RCC 7860 (cell line): ENCODE data around the gene CDKN2C.
"Not testable (repeated sequence)": the region's sequence is repeated elsewhere in the genome, so short reads cannot be mapped to it uniquely, and the experiment has no call there.

ENCODE experiments used
- DNase-seq: peaks from one replicate; pipeline ENCODE4 v3.0.0-alpha.2; 2015; ENCODE audit warnings: low spot score
- FAIRE-seq: peaks from 2 replicates; lab custom pipeline; 2012; peaks lifted over from hg19 to GRCh38; lab: Jason Lieb, UNC

Gene CDKN2C

DNA sequence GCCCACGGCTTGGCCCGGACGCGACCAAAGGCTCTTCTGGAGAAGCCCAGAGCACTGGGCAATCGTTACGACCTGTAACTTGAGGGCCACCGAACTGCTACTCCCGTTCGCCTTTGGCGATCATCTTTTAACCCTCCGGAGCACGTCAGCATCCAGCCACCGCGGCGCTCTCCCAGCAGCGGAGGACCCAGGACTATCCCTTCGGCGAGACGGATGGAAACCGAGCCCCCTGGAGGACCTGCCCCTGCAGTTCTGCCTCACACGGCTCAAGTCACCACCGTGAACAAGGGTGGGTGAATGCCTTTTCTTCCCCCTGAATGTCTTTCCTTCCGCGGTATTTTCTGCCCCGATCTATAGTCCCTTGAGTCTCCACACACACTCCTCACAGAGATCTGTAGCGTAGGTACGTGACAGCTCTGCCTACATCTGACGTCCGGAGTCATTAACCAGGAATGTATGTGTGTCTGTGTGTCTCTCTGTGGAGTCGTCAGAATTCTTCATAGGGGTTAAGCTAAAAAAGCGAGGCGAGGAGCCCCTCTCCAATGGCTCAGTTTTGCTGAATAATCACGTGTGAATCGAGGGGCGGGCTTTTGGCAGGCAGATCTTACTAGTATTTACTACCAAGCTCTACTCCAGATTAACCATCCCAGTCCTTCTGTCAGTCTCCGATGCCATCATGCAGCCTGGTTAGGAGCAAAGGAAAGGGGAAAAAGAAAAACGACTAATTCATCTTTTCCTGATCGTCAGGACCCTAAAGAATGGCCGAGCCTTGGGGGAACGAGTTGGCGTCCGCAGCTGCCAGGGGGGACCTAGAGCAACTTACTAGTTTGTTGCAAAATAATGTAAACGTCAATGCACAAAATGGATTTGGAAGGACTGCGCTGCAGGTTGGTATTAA lies at the start of gene CDKN2C:
CDKN2C (plus strand) TSS at position 635 of the 898 bp plus-strand sequence; CDS start at position 759, 124 bp downstream.
- DNase-seq: peak; percentile 92
- peak; percentile 68 for FAIRE-seq

DNA sequence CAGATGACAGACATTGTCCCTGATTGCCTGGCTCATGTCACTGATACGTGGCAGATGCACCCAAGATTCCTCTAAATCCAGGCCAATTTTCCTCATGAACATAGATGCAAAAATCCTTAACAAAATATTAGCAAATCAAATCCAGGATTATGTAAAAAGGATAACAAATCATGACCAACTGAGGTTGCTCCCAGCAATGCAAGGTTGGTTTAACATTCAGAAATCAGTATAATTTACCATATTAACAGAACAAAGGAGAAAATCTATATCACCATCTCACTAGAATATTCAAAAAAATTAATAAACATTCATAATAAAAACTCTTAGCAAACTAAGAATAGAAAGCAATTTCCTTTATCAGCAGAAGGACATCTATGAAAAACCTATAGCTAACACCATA lies 49.6 kb upstream of the CDKN2C start:
- FAIRE-seq (no peak), DNase-seq (no peak)

DNA sequence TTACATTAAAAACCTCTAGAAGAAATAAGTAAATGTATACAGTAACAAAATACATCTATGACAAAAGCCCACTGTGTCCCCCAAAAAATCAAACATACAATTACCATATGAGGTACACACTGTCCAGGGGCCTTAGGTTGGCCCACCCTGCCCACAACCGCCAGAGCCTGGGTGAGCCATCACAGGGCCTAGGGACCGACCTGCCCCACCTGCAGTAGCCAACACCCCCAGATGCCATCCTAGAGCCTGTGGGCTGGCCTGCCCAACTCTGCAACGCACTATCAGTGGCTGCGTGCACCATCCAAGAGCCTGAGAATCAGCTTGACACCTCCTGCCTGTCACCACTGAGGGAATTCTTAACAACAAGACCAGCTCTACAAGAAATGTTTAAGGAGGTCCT lies 49.0 kb upstream of the CDKN2C start:
- FAIRE-seq (no peak), DNase-seq (no peak)

DNA sequence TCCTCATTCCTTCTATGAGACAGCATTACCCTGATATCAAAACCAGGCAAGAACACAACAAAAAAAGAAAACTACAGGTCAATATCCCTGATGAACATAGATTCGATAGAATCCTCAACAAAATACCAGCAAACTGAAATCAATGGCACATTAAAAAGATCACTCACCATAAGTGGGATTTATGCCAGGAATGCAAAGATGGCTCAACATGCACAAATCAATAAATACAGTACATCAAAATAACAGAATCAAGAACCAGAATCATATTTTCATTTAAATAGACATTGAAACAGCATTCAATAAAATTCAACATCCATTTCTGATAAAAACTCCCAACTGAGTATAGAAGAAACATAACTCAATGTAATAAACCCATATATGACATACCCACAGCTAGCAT lies 46.5 kb upstream of the CDKN2C start:
- DNase-seq (no peak), FAIRE-seq (no peak)

DNA sequence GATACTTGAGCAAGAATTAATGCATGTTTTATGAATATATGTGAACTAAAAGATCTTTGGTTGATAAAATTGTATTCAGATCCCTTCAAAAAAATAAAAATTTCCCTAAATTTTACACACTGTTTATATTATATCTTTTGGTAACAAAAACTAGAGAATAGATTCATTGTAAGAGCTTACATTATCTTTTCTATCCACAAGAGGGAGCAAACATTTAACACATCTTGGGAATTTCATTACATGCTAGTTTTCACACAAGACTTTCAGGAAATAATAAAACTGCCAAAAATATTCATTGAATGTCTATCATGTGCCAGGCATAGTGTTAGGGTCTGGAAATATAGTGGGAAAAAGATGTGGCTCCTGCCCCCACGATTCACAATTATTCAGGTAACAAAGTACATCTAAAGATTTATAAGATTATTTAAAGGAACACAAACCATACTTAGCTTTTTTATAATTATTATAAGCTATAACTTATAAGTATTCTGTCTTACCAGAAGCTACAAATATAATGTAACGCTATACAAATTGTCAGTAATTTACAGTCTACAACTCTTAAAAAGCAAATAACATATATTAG lies 40.6 kb upstream of the CDKN2C start:
- DNase-seq: peak; percentile 47
- peak; percentile 88 for FAIRE-seq

DNA sequence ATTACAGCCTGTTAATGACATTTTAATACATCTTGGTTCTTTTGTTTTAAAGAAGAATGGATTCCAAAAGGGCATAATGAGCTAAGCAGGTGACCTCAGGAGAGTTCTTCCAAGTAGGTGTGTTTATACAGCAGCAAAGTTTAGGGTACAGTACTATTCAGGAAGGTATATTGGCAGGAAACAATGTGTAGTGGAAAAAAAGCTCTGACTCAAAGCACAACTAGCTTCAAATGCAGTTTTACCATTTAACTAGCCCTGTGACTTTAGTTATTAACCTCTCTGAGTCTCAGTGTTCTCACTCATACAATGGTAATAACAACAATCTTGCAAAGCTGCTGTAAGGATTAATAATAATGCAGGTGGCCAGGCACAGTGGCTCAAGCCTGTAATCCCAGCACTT lies 39.9 kb upstream of the CDKN2C start:
- no peak for DNase-seq
- no peak for FAIRE-seq

DNA sequence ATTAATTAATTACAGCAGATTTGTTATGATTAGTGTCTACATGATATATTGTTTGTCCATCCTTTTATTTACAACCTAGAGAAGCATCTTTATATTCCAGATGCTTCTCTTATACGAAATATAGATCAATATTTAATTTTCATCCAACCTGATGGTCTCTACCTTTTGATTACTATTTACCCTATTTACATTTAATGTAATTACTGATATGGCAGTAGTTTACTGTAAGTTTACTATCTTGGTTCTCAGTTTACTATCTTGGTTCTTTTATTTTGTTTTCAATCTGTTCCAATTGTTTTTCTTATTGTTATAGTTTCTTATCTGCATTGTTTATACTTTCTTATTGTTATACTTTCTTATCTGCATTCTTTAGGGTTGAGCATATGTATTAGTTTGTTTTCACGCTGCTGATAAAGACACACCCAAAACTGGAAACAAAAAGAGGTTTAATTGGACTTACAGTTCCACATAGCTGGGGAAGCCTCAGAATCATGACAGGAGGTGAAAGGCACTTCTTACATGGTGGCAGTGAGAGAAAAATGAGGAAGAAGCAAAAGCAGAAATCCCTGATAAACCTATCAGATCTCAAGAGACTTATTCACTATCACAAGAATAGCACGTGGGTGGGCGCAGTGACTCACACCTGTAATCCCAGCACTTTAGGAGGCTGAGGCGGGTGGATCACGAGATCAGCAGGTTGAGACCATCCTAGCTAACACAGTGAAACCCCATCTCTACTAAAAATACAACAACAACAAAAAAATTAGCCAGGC lies 38.9 kb upstream of the CDKN2C start:
- no peak for FAIRE-seq
- DNase-seq: no peak

DNA sequence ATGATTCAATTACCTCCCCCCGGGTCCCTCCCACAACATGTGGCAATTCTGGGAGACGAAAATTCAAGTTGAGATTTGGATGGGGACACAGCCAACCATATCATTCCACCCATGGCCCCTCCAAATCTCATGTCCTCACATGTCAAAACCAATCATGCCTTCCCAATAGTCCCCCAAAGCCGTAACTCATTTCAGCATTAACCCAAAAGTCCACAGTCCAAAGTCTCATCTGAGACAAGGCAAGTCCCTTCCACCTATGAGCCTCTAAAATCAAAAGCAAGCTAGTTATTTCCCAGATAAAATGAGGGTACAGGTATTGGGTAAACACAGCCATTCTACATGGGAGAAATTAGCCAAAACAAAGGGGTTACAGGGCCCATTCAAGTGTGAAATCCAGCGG lies 38.0 kb upstream of the CDKN2C start:
- DNase-seq, FAIRE-seq: not testable (repeated sequence)

DNA sequence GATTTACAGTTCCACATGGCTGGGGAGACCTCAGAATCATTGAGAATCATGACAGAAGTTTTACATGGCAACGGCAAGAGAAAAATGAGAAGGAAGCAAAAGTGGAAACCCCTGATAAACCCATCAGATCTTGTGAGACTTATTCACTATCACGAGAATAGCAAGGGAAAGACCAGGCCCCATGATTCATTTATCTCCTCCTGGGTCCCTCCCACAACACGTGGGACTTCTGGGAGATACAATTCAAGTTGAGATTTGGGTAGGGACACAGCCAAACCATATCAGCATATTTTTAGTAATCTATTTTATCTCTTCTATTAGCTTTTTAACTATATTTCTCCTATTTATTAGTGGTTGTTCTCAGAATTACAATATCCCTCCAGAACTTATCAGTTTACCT lies 36.3 kb upstream of the CDKN2C start:
- DNase-seq, FAIRE-seq: not testable (repeated sequence)

DNA sequence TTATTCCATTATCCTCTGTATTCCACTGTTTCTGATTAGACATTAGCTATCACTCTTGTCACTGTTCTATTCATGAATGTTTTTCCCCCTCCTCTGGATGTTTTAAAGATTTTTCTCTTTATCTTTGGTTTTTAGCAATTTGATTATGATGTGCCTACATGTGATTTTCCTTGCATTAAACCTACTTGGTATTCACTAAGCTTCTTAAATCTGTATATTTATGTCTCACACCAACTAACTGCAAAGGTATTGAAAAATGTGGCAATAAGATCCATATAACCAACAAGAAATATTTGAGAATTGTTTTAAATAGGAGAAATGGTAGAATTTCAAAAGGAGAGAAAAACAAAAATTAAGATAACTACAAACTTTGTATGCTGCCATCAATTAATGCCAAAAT lies 35.2 kb upstream of the CDKN2C start:
- DNase-seq (no peak), FAIRE-seq (no peak)

DNA sequence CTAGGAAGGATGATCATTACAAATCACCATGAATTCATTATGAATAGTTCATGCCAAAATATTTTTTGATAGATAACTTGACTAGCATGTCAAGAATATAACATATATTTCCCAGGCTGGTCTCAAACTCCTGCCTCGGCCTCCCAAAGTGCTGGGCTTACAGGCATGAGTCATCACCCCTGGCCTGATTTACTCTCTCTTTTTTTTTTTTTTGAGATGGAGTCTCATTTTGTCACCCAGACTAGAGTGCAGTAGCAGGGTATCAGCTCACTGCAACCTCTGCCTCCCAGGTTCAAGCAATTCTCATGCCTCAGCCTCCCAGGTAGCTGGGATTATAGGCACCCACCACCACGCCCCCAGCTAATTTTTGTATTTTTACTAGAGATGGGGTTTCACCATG lies 34.8 kb upstream of the CDKN2C start:
- not testable (repeated sequence) for FAIRE-seq, DNase-seq

DNA sequence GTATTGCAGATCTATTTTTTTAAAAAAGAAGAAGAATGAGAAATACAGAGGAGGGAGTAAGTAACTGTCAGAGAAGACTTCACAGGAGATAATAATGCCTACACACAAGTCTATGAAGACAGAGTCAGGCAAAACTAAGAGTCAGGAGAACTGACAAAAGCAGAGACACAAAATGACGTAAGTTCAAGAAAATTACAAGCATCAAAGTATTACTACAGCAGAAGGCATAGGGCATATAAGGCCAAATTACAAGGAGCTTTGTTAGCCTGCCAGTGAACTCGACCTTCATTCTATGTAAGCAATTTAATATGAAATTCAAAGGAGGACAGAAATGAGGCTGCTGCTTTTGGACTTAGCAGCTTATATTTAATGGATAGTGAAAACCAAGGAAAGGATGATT lies 33.7 kb upstream of the CDKN2C start:
- FAIRE-seq: no peak
- no peak for DNase-seq

DNA sequence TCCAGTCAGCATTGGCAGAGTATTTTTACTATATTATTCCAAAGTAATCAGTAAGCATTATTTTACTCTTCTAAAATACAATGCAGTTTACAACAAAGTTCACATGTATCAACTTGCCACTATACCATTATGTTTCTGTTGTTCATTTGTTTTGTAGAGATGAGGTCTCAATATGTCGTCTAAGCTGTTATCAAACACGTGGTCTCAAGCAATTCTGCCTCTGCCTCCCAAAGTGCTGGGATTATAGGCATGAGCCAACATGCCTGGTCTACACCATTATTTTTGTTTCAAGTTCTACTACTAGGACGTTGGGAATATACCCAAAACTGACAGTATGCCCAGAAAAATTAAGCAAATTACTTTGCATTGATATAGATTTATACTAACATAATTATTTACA lies 29.8 kb upstream of the CDKN2C start:
- no peak for DNase-seq
- FAIRE-seq: no peak

DNA sequence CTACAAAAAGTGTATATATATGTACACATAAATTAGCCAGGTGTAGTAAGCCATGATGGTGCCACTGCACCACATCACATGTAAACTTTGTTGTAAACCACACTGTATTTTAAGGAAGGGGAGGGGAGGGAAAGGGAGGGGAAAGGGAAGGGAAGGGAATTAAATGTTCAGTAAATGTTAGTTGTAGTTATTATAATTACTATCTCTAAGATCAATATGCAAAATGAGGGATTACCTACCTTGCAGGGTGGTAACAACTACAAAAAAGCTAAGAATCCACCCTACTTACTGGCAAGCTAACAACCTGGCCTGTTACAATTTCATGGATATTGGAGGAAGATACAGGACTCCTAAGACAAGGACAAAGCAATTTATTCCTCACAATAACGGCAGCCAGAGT lies 27.7 kb upstream of the CDKN2C start:
- FAIRE-seq (no peak), DNase-seq (no peak)

DNA sequence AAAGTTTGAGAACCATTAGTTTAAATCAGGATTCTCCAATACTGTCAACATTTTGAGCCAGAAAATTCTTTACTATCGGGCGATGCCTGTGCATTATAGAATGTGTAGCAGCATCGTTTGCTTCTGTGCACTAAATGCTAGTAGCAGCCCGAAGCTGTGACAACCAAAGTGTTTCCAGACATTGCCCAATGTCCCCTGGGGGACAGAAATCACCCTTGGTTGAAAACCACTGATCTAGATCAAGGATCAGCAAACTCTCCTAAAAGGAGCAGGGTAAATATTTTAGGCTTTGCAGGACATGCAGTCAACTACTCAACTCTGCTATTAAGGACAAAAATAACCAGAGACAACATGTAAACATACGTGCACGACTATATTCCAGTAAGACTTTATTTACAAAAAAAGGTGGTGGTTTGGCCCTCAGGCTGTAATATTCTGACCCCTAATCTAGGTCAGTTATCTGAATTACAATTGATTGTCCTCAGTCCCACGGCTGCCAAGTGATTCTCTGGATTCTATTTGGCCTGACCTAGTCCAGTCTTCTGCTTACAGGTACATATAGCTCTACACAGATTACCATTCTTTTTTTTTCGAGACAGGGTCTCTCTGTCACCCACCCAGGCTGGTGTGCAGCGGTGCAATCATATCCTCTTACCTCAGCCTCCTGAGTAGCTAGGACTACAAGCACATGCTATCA lies 20.6 kb upstream of the CDKN2C start:
- no peak for FAIRE-seq
- DNase-seq: no peak

DNA sequence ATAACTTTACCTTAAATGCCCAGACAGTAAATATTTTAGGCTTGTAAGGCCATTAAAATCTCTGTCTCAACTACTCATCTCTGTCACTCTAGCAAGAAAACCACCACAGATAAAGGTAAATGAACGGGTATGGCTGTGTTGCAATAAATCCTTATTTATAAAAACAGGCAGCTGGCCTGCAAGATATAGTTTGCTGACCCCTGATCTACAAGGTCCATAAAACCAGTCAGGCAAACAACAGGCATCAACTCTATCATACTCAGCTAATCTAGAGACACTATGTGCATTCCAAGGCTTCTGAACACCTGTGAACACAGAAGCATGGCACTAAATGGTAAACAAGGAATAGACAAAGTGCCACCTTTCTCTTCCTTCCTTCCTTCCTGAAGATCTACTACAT lies 19.6 kb upstream of the CDKN2C start:
- no peak for FAIRE-seq

DNA sequence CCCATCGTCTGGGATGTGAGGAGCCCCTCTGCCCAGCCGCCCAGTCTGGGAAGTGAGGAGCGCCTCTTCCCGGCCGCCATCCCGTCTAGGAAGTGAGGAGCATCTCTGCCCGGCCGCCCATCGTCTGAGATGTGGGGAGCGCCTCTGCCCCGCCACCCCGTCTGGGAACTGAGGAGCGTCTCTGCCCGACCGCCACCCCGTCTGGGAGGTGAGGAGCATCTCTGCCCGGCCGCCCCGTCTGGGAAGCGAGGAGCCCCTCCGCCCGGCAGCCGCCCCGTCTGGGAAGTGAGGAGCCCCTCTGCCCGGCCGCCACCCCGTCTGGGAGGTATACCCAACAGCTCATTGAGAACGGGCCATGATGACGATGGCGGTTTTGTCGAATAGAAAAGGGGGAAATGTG lies 17.5 kb upstream of the CDKN2C start:
- FAIRE-seq, DNase-seq: not testable (repeated sequence)

More for the DNA sequence above, 19.6 kb upstream of the CDKN2C start:
- no peak for DNase-seq

DNA sequence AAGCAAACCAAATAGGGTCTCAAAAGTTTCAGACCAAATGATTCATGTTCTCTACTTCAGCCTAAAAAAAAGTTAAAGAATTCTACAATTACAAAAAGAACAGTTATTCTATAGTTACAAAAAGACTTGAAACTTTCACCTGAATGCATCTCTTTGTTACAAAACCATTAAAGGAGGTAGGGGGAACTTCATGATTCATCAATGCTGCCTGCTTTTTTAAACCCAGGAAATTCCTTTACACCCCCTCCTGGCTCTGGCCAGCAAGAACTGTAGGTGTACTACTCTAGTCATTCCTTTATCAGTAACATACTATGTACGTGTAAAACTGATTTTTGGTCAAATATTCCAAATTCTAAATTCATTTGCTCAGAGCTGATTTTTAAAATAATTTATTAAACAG lies 14.9 kb upstream of the CDKN2C start:
- FAIRE-seq (peak; percentile 12), DNase-seq (no peak)

DNA sequence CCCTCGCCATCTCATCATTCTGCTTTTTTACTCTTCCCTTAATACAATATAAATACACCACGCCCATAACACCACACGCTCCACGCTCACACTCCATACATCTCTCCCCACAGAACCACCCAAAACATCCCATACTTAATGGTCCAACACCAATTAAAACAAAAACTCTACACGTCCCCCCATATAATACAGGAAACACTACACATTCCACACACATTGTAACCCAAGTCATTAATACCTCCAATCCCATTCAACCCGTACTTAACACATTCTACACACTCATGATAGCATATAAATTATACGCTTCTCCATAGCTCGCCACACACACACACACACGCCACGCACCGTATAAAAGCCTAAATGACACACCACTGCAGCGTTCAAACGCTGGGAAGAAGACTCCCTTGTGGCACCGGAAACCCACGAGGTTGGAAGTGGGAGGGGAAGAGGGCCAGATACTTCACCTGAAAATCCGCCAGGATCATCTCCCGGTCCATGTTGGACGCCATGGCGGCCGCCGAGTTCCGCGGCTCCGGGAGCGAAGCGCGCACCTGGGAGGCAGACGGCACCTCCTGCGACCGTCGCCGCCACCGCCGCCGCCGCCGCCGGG lies 10.6 kb upstream of the CDKN2C start:
- DNase-seq: peak; percentile 47
- no peak for FAIRE-seq
